ENCODE data around the gene MBD6.

DNA sequence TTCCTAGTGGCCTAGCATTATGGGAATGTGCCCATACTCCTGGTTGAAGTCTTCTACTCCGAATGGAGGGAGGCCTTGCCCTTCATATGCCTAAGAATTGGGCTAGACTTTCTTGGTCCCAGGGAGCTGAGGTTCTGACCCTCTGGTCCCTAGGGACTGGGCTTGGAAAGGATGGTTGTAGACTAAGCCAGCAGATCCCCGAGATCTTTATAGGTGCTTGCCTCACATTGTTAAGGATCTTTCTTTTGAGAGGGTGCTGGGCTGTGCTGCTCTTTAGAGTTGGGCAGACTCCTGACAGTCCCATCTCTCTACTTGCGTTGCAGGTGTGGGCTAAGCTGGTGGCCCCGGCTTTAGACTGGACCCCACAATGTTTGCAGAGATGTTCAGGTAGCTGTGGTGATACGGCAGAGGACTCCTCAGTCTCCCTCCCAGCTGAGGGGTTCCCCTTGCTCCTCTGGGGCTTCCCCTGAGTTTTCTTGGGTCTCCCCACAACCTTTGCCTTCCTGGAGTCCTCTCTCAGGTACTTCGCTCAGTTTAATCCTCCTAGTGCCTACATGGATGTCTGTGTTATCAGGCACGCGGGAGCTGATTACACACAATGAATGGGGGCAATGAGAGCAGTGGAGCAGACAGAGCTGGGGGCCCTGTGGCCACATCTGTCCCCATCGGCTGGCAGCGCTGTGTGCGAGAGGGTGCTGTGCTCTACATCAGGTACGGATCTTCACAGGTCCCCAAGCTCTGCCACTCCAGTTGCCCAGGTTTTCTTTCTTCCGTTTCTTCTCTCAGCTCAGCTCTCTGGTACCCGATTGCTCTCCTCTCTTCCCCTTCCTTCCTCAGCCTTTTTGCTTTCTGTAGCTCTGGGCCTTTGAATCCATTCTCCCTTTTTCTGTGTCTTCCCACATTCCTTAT, 1.3 kb downstream of the MBD6 start:
- TF ChIP-seq POLR2A (IDR thresholded peaks at IDR 0.05) (no peak), EP300 (IDR thresholded peaks at IDR 0.05) (no peak)
- TF ChIP-seq, protein P1, sequence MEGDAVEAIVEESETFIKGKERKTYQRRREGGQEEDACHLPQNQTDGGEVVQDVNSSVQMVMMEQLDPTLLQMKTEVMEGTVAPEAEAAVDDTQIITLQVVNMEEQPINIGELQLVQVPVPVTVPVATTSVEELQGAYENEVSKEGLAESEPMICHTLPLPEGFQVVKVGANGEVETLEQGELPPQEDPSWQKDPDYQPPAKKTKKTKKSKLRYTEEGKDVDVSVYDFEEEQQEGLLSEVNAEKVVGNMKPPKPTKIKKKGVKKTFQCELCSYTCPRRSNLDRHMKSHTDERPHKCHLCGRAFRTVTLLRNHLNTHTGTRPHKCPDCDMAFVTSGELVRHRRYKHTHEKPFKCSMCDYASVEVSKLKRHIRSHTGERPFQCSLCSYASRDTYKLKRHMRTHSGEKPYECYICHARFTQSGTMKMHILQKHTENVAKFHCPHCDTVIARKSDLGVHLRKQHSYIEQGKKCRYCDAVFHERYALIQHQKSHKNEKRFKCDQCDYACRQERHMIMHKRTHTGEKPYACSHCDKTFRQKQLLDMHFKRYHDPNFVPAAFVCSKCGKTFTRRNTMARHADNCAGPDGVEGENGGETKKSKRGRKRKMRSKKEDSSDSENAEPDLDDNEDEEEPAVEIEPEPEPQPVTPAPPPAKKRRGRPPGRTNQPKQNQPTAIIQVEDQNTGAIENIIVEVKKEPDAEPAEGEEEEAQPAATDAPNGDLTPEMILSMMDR (IDR thresholded peaks at IDR 0.05) = no peak

All from upper lobe of left lung (tissue), 4 donors.